22Rv1 (cell line): Measurements from ENCODE around the gene HEXB.
A peak's percentile ranks its signal among the peaks of the same experiment; 100 is the strongest.
"Not testable (repeated sequence)": the region's sequence is repeated elsewhere in the genome, so short reads cannot be mapped to it uniquely, and the experiment has no call there.

Experiments
- H3K27ac ChIP-seq: fragments of 450-650 bp; 2 replicates; pipeline ENCODE4 v1.5.1; 2017
- CTCF ChIP-seq: fragments of 450-650 bp; IDR thresholded peaks from 2 replicates; pipeline ENCODE4 v1.5.1; 2017; ENCODE audit warnings: mild to moderate bottlenecking
- ZFX ChIP-seq: fragments of 450-650 bp; IDR thresholded peaks from 2 replicates; pipeline ENCODE4 v1.6.1; 2017; ENCODE audit warnings: antibody characterized with exemption, borderline replicate concordance

The HEXB gene

GRCh38 chr5:74738406-74738805, 53.4 kb downstream of the HEXB start:
- H3K27ac ChIP-seq = no peak overlapping the region
- TF ChIP-seq CTCF = no peak
- no peak for TF ChIP-seq ZFX

GRCh38 chr5:74748742-74749141, 63.7 kb downstream of the HEXB start:
- not testable (repeated sequence) for H3K27ac ChIP-seq

- H3K27ac ChIP-seq = no peak overlapping the region
- TF ChIP-seq ZFX (no peak), CTCF (no peak)
Measured at GRCh38 chr5:74761241-74761640, 76.2 kb downstream of the HEXB start.

- TF ChIP-seq ZFX (no peak), CTCF (no peak)
- H3K27ac ChIP-seq = no peak overlapping the region
Measured at GRCh38 chr5:74762599-74762998, 77.6 kb downstream of the HEXB start.

GRCh38 chr5:74763504-74763903, 78.5 kb downstream of the HEXB start:
- TF ChIP-seq CTCF (no peak), ZFX (no peak)
- H3K27ac ChIP-seq = no peak overlapping the region

- no peak for TF ChIP-seq ZFX
- TF ChIP-seq CTCF = no peak
- H3K27ac ChIP-seq = no peak overlapping the region
Measured at GRCh38 chr5:74765201-74765600, 80.2 kb downstream of the HEXB start.

- H3K27ac ChIP-seq = peak overlapping the region; percentile 82
- no peak for TF ChIP-seq CTCF
- no peak for TF ChIP-seq ZFX
Measured at GRCh38 chr5:74765929-74766328, 80.9 kb downstream of the HEXB start.

GRCh38 chr5:74766418-74766848, 81.4 kb downstream of the HEXB start:
- TF ChIP-seq CTCF (no peak), ZFX (no peak)
- peak overlapping the region; percentile 82 for H3K27ac ChIP-seq
